Measurements from ENCODE around the gene OR10Z1. TPM values are rescaled to one million over a fixed set of nuclear protein-coding genes. Genes with fewer than 3 reads are reported as not detected.

OR10Z1 gene
- polyA plus RNA-seq, 1 of the 3 experiments (the other 2 are of a cell fraction): not detected

- Histone ChIP-seq H3K9ac (no peak overlapping the region), H3K4me2 (no peak overlapping the region), H3K9me2 (no peaks in the 10 kb centered on the region), H2AFZ (ENCODE audit: low read depth) (no peak overlapping the region), H3K4me1 (ENCODE audit: control insufficient read depth in 1 of 2, insufficient read depth in 2 of 2, low read depth in 1 of 2, low read length in 1 of 2) (no peaks in the 10 kb centered on the region), H3K36me3 (replicated peaks in 1 of 2; ENCODE audit: control insufficient read depth in 1 of 2, insufficient read depth in 2 of 2, low read length in 1 of 2) (no peaks in the 10 kb centered on the region), H3K4me3 (ENCODE audit: low read depth in 2 of 2, low read length in 1 of 2) (no peak overlapping the region), H3F3A (replicated peaks; ENCODE audit: insufficient read depth) (no peaks in the 10 kb centered on the region), H3K27ac (ENCODE audit: low read depth in 2 of 2, low read length in 1 of 2) (no peak overlapping the region), H3K79me2 (ENCODE audit: insufficient read depth) (no peaks in the 10 kb centered on the region), H4K20me1 (ENCODE audit: insufficient read depth) (no peaks in the 10 kb centered on the region), H3K27me3 (ENCODE audit: insufficient read depth) (no peaks in the 10 kb centered on the region), H3K9me3 (no peaks in the 10 kb centered on the region)
- ChIA-PET POLR2A (no interaction called here), CTCF (no interaction called here)
- DNase-seq: no peak
- TF ChIP-seq, protein P1, sequence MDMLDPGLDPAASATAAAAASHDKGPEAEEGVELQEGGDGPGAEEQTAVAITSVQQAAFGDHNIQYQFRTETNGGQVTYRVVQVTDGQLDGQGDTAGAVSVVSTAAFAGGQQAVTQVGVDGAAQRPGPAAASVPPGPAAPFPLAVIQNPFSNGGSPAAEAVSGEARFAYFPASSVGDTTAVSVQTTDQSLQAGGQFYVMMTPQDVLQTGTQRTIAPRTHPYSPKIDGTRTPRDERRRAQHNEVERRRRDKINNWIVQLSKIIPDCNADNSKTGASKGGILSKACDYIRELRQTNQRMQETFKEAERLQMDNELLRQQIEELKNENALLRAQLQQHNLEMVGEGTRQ (IDR thresholded peaks at IDR 0.05; ENCODE audit: borderline replicate concordance, low read depth, low read length): no peak
- TF ChIP-seq, protein P2, sequence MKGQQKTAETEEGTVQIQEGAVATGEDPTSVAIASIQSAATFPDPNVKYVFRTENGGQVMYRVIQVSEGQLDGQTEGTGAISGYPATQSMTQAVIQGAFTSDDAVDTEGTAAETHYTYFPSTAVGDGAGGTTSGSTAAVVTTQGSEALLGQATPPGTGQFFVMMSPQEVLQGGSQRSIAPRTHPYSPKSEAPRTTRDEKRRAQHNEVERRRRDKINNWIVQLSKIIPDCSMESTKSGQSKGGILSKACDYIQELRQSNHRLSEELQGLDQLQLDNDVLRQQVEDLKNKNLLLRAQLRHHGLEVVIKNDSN (IDR thresholded peaks at IDR 0.05; ENCODE audit: borderline replicate concordance, low read depth): no peak
- TF ChIP-seq JUND (IDR thresholded peaks at IDR 0.05) (no peak), TEAD4 (IDR thresholded peaks at IDR 0.05; ENCODE audit: borderline replicate concordance, insufficient read depth) (no peak), TCF12 (IDR thresholded peaks at IDR 0.05) (no peak), GABPA (IDR thresholded peaks at IDR 0.05; ENCODE audit: low read depth) (no peak), FOXJ3 (CRISPR knock-in tag; IDR thresholded peaks at IDR 0.05) (no peak), ZBTB33 (IDR thresholded peaks at IDR 0.05; ENCODE audit: borderline replicate concordance, low read depth) (no peak), CHD2 (IDR thresholded peaks at IDR 0.05; ENCODE audit: low read length, partially characterized antibody) (no peak), RFX5 (IDR thresholded peaks at IDR 0.05; ENCODE audit: low read length) (no peak), RAD21 (IDR thresholded peaks at IDR 0.05; ENCODE audit: low read length) (no peak), RXRA (IDR thresholded peaks at IDR 0.05; ENCODE audit: borderline replicate concordance, low read depth) (no peak), SIN3A (IDR thresholded peaks at IDR 0.05; ENCODE audit: borderline replicate concordance, low read depth, low read length) (no peak), MEF2A (IDR thresholded peaks at IDR 0.05; ENCODE audit: borderline replicate concordance, low read depth) (no peak), ELF1 (IDR thresholded peaks at IDR 0.05) (no peak), NFIC (IDR thresholded peaks at IDR 0.05; ENCODE audit: borderline replicate concordance) (no peak), REST (IDR thresholded peaks at IDR 0.05; ENCODE audit: low read depth, low read length) (no peak), TAF1 (IDR thresholded peaks at IDR 0.05; ENCODE audit: borderline replicate concordance, low read depth, low read length) (no peak)
- TF ChIP-seq, protein P3, sequence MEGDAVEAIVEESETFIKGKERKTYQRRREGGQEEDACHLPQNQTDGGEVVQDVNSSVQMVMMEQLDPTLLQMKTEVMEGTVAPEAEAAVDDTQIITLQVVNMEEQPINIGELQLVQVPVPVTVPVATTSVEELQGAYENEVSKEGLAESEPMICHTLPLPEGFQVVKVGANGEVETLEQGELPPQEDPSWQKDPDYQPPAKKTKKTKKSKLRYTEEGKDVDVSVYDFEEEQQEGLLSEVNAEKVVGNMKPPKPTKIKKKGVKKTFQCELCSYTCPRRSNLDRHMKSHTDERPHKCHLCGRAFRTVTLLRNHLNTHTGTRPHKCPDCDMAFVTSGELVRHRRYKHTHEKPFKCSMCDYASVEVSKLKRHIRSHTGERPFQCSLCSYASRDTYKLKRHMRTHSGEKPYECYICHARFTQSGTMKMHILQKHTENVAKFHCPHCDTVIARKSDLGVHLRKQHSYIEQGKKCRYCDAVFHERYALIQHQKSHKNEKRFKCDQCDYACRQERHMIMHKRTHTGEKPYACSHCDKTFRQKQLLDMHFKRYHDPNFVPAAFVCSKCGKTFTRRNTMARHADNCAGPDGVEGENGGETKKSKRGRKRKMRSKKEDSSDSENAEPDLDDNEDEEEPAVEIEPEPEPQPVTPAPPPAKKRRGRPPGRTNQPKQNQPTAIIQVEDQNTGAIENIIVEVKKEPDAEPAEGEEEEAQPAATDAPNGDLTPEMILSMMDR (IDR thresholded peaks at IDR 0.05): no peak
- 3% methylated on average over 3 of the region's 3 CpGs for WGBS (ENCODE audit: low lambda C conversion rate)
Observed at GRCh38 chr1:158611916-158612315, 6.8 kb downstream of the OR10Z1 start.
